ENCODE results near the gene THAP11. TPM values are rescaled to one million over a fixed set of nuclear protein-coding genes. Genes with fewer than 3 reads are reported as not detected.

The THAP11 gene
- total RNA-seq, 2 donors from 2014 or later = 42.5 to 59.4 TPM

DNA sequence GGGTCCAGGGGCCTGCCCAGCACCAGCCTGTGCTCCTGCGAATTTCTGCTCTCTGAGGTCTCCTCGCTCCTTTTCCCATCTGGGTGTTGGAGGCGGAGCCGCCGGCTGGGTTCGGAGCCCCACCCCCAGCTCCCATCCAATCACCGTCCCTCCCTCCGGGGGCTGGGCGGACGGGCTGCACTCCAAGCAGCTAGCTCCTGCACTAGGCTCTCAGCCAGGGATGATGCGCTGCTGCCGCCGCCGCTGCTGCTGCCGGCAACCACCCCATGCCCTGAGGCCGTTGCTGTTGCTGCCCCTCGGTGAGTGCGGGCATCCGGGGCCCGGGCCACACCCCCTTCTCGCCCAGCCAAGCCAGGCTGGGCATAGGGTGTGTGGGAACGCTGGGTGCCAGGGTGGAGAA, 42.6 kb downstream of the THAP11 start, which contains the start of gene NRN1L:
NRN1L (plus strand) TSS at position 202 of the 400 bp plus-strand sequence; CDS start at position 221, 19 bp downstream.
- DNase-seq (ENCODE audit: low spot score) = peak; percentile 91
- TF ChIP-seq, protein P1, sequence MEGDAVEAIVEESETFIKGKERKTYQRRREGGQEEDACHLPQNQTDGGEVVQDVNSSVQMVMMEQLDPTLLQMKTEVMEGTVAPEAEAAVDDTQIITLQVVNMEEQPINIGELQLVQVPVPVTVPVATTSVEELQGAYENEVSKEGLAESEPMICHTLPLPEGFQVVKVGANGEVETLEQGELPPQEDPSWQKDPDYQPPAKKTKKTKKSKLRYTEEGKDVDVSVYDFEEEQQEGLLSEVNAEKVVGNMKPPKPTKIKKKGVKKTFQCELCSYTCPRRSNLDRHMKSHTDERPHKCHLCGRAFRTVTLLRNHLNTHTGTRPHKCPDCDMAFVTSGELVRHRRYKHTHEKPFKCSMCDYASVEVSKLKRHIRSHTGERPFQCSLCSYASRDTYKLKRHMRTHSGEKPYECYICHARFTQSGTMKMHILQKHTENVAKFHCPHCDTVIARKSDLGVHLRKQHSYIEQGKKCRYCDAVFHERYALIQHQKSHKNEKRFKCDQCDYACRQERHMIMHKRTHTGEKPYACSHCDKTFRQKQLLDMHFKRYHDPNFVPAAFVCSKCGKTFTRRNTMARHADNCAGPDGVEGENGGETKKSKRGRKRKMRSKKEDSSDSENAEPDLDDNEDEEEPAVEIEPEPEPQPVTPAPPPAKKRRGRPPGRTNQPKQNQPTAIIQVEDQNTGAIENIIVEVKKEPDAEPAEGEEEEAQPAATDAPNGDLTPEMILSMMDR (IDR thresholded peaks at IDR 0.05) = no peak
- Histone ChIP-seq H3K4me3 (peak within 1 kb of the TSS in 1 of 2 donors; percentile 5), H3K36me3 (peaks cover 45% of the 10 kb centered on the region), H3K27ac (peak within 1 kb of the TSS; percentile 67 to 68), H3K27me3 (no peaks in the 10 kb centered on the region), H3K4me1 (peaks cover 0 to 37% of the 10 kb centered on the region in 2 donors), H3K9me3 (no peaks in the 10 kb centered on the region)

GRCh38 chr16:67885545-67885944, 43.4 kb downstream of the THAP11 start:
- peaks cover 0 to 37% of the 10 kb centered on the region in 2 donors for H3K4me1 ChIP-seq
- TF ChIP-seq, protein P1 (IDR thresholded peaks at IDR 0.05) = no peak
- no peak for DNase-seq (ENCODE audit: low spot score)
- peaks cover 37% of the 10 kb centered on the region for H3K36me3 ChIP-seq
- H3K9me3 ChIP-seq = no peaks in the 10 kb centered on the region
- H3K27ac ChIP-seq = peak overlapping the region; percentile 67 to 68
- no peak overlapping the region for H3K4me3 ChIP-seq
- H3K27me3 ChIP-seq = no peaks in the 10 kb centered on the region

GRCh38 chr16:67885976-67886375, 43.9 kb downstream of the THAP11 start:
- Histone ChIP-seq H3K36me3 (peaks cover 32% of the 10 kb centered on the region), H3K27ac (no peak overlapping the region), H3K9me3 (no peaks in the 10 kb centered on the region), H3K4me3 (no peak overlapping the region), H3K4me1 (peaks cover 0 to 37% of the 10 kb centered on the region in 2 donors), H3K27me3 (no peaks in the 10 kb centered on the region)
- DNase-seq (ENCODE audit: low spot score) = no peak
- TF ChIP-seq, protein P1 (IDR thresholded peaks at IDR 0.05) = no peak

DNA sequence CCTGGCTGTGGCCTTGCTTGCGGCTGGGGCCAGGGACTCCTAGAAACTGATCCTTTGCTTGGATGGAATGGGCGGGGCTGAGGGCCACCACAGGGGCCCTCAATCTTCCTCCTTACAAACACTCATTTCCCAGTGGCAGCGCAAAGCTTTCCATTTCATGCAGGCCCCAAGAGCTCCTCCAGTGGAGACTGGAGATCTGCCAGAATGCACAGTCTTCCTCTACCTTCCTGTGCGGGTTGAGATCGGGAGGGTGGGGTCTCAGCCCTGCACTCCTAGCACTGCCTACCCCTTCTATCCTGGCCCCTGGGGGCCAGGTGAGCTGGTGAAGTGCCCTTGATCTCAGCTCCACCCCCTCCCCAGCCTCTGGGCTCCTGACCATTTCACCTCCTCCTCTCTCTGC, 44.3 kb downstream of the THAP11 start:
- Histone ChIP-seq H3K4me3 (no peak overlapping the region), H3K27ac (no peak overlapping the region), H3K9me3 (no peaks in the 10 kb centered on the region), H3K27me3 (no peaks in the 10 kb centered on the region), H3K36me3 (peaks cover 28% of the 10 kb centered on the region), H3K4me1 (peaks cover 0 to 37% of the 10 kb centered on the region in 2 donors)
- TF ChIP-seq, protein P1 (IDR thresholded peaks at IDR 0.05) = no peak
- no peak for DNase-seq (ENCODE audit: low spot score)

DNA sequence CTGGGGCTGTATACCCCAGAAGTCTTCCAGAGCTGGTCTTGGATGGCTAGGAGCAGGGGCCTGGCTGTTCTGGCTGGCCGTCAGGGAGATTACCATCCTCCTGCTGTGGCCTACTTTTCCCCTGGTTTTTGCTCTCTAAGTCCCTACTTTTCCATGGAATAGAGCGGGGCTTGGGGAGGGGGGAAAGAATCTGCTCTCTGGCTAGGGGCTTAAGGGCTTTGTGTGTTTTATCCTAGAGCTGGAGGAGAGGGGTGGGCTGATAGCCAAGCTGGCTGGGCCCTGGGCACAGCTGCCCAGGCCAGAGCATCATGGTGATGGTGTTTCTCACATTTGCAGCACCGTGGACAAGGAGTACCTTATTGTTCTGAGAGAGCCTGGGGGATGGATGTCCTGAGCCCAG, 46.2 kb downstream of the THAP11 start:
- Histone ChIP-seq H3K27ac (no peak overlapping the region), H3K36me3 (peaks cover 9% of the 10 kb centered on the region), H3K4me3 (no peak overlapping the region), H3K4me1 (peaks cover 0 to 21% of the 10 kb centered on the region in 2 donors), H3K27me3 (no peaks in the 10 kb centered on the region), H3K9me3 (no peaks in the 10 kb centered on the region)
- DNase-seq (ENCODE audit: low spot score) = no peak
- TF ChIP-seq, protein P1 (IDR thresholded peaks at IDR 0.05) = no peak

DNA sequence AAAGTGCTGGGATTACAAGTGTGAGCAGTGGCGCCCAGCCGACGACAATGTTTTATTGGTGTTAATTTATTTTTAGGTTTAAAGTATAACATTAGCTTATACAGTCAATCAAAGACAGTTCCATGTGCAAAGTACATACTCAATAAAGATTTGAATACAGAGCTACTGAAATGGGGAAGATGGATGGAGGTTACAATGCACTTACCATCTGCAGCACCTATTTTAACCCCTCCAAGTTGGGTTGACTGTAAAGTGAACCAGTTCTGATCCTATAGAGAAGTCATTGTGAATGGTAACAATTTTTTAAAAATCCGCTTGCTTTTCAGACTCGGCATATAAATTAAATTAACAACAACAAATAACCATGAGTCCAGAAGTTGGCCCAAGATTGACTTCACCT, 50.3 kb downstream of the THAP11 start:
- H3K4me3 ChIP-seq = peak overlapping the region in 1 of 2 donors; percentile 99
- peaks cover 0 to 36% of the 10 kb centered on the region in 2 donors for H3K4me1 ChIP-seq
- TF ChIP-seq, protein P1 (IDR thresholded peaks at IDR 0.05) = no peak
- H3K27ac ChIP-seq = peak overlapping the region; percentile 75 to 97
- no peaks in the 10 kb centered on the region for H3K36me3 ChIP-seq
- no peaks in the 10 kb centered on the region for H3K9me3 ChIP-seq
- no peak for DNase-seq (ENCODE audit: low spot score)
- H3K27me3 ChIP-seq = no peaks in the 10 kb centered on the region

Measured in right atrium auricular region (tissue), 2 donors.